PC-3 (cell line): Measurements from ENCODE around the gene EPB41L3. TPM values are rescaled to one million over a fixed set of nuclear protein-coding genes. Genes with fewer than 3 reads are reported as not detected.

ENCODE experiments used
- ATAC-seq: fragments of 200-7000 bp; cut with Tn5 transposase; 2 replicates; pipeline ENCODE4 v1.9.1; 2020; ENCODE audit warnings: mild to moderate bottlenecking, moderate library complexity
- BruUV-seq: library from RNA; stranded (reverse); fragments of 400-500 nt; replicated peaks from 2 replicates; lab custom pipeline; 2021; lab: Mats Ljungman, UMichigan
- CTCF ChIA-PET: fragments of 300-600 bp; sonication (Branson Sonifier 250); formaldehyde crosslinking; loops from one replicate; lab custom pipeline; 2022; ENCODE audit warnings: antibody characterized with exemption; lab: Charles Lee
- POLR2A ChIA-PET: fragments of 300-600 bp; sonication (Branson Sonifier 250); formaldehyde crosslinking; loops from one replicate; lab custom pipeline; 2022; ENCODE audit warnings: antibody characterized with exemption; ENCODE audit not compliant: unreplicated experiment; lab: Charles Lee
- DNase-seq: peaks from one replicate; pipeline ENCODE4 v3.0.0-alpha.2; 2015
- H2AFZ ChIP-seq: fragments of 300-600 bp; sonication (generic); 2 replicates; pipeline ENCODE4 v1.6.0; 2016; ENCODE audit warnings: antibody characterized with exemption, low read length
- H3F3A ChIP-seq: fragments of 300-600 bp; sonication (generic); one replicate; pipeline ENCODE4 v1.6.0; 2017; ENCODE audit warnings: antibody characterized with exemption, low read length, control low read depth, mild to moderate bottlenecking; ENCODE audit not compliant: unreplicated experiment
- H3K27ac ChIP-seq: fragments of 300-600 bp; sonication (generic); 2 replicates; pipeline ENCODE4 v1.5.1; 2016; ENCODE audit warnings: mild to moderate bottlenecking, low read length
- H3K27me3 ChIP-seq: fragments of 300-600 bp; sonication (generic); 2 replicates; pipeline ENCODE4 v1.6.1; 2016; ENCODE audit warnings: low read length, mixed read lengths
- H3K36me3 ChIP-seq: fragments of 300-600 bp; sonication (generic); 2 replicates; pipeline ENCODE4 v1.6.1; 2016; ENCODE audit warnings: low read depth, mixed run types, low read length, mixed read lengths
- H3K4me1 ChIP-seq: fragments of 300-600 bp; sonication (generic); 2 replicates; pipeline ENCODE4 v1.5.1; 2016; ENCODE audit warnings: low read length; ENCODE audit not compliant: insufficient read depth
- H3K4me2 ChIP-seq: fragments of 300-600 bp; sonication (generic); 2 replicates; pipeline ENCODE4 v1.6.0; 2016; ENCODE audit warnings: low read length
- H3K4me3 ChIP-seq: fragments of 300-600 bp; sonication (generic); 2 replicates; pipeline ENCODE4 v1.5.1; 2016; ENCODE audit warnings: mild to moderate bottlenecking, low read length, mixed read lengths
- H3K79me2 ChIP-seq: fragments of 300-600 bp; sonication (generic); 2 replicates; pipeline ENCODE4 v1.6.1; 2017; ENCODE audit warnings: low read length, mixed read lengths
- H3K9ac ChIP-seq: fragments of 300-600 bp; sonication (generic); 2 replicates; pipeline ENCODE4 v1.6.0; 2016; ENCODE audit warnings: mild to moderate bottlenecking, low read length
- H3K9me2 ChIP-seq: fragments of 300-600 bp; sonication (generic); replicated peaks from 2 replicates; pipeline ENCODE4 v1.6.1; 2016; ENCODE audit warnings: mixed run types, low read length, mixed read lengths
- H3K9me3 ChIP-seq: fragments of 300-600 bp; sonication (generic); 2 replicates; pipeline ENCODE4 v1.6.1; 2016; ENCODE audit warnings: low read length, mixed read lengths
- H4K20me1 ChIP-seq: fragments of 300-600 bp; sonication (generic); 2 replicates; pipeline ENCODE4 v1.6.1; 2016; ENCODE audit warnings: low read length, mixed read lengths
- CTCF ChIP-seq: fragments of 300-600 bp; sonication (generic); conservative IDR thresholded peaks from 2 replicates; pipeline ENCODE4 v1.5.1; 2017; ENCODE audit warnings: antibody characterized with exemption, low read depth, mild to moderate bottlenecking, low read length
- EZH2 ChIP-seq: fragments of 300-600 bp; sonication (generic); IDR thresholded peaks from one replicate; pipeline ENCODE4 v1.6.1; 2017; ENCODE audit warnings: antibody characterized with exemption, mild to moderate bottlenecking, low read length; ENCODE audit not compliant: unreplicated experiment
- EZH2phosphoT487 ChIP-seq: fragments of 300-600 bp; sonication (generic); IDR thresholded peaks from 2 replicates; pipeline ENCODE4 v1.6.1; 2018; ENCODE audit warnings: mild to moderate bottlenecking, antibody characterized with exemption, low read length, borderline replicate concordance
- intact Hi-C: fragments of 100-400 bp; cut with micrococcal nuclease; formaldehyde crosslinking; loops from 2 replicates; pipeline ENCODE4 v1.9.0; 2023
- total RNA-seq: library from RNA; depleted of rRNA; stranded (reverse); fragments of >200 nt; gene quantifications from 2 replicates; pipeline ENCODE4 v1.2.3, GENCODE V29; 2014

EPB41L3 gene
- total RNA-seq, 1 experiment from 2014 or later, result 39.5 TPM

- H3K36me3 ChIP-seq, result no peaks in the 10 kb centered on the region
- no peak overlapping the region for H3K4me2 ChIP-seq
- peak; percentile 82 for ATAC-seq
- H3K27ac ChIP-seq, result peak overlapping the region; percentile 74
- H4K20me1 ChIP-seq, result no peaks in the 10 kb centered on the region
- H3K9ac ChIP-seq, result peak overlapping the region; percentile 56
- intact Hi-C loops, result no loop called here
- no peaks in the 10 kb centered on the region for H3K27me3 ChIP-seq
- BruUV-seq, result no TSS peak
- no peaks in the 10 kb centered on the region for H3K4me1 ChIP-seq
- H3K9me2 ChIP-seq, result no peaks in the 10 kb centered on the region
- TF ChIP-seq EZH2, result no peak
- TF ChIP-seq EZH2phosphoT487, result no peak
- TF ChIP-seq CTCF, result no peak
- POLR2A ChIA-PET, result interaction anchor here (0.7 kb wide), 1 partner anchor 135 kb away, joined by 3 read pairs; no protein-coding TSS in a partner anchor
- no peaks in the 10 kb centered on the region for H3K79me2 ChIP-seq
- no peak overlapping the region for H3K4me3 ChIP-seq
- no peak overlapping the region for H2AFZ ChIP-seq
- H3F3A ChIP-seq, result no peaks in the 10 kb centered on the region
- CTCF ChIA-PET, result no interaction called here
- no peaks in the 10 kb centered on the region for H3K9me3 ChIP-seq
- DNase-seq, result peak; percentile 15
Measured at GRCh38 chr18:5431836-5432575, 111.8 kb downstream of the EPB41L3 start.

GRCh38 chr18:5430131-5430530 lies 113.7 kb downstream of the EPB41L3 start:
- ChIA-PET POLR2A (no interaction called here), CTCF (no interaction called here)
- Histone ChIP-seq H3K4me1 (no peaks in the 10 kb centered on the region), H3K9me2 (no peaks in the 10 kb centered on the region), H3K4me3 (no peak overlapping the region), H2AFZ (no peak overlapping the region), H3K27ac (no peak overlapping the region), H3K36me3 (no peaks in the 10 kb centered on the region), H3K9ac (no peak overlapping the region), H3K4me2 (no peak overlapping the region), H3F3A (no peaks in the 10 kb centered on the region), H3K27me3 (no peaks in the 10 kb centered on the region), H4K20me1 (no peaks in the 10 kb centered on the region), H3K79me2 (no peaks in the 10 kb centered on the region), H3K9me3 (no peaks in the 10 kb centered on the region)
- ATAC-seq (no peak), DNase-seq (no peak)
- TF ChIP-seq CTCF (no peak), EZH2 (no peak), EZH2phosphoT487 (no peak)
- no TSS peak for BruUV-seq
- intact Hi-C loops, result no loop called here

GRCh38 chr18:5429681-5430080 lies 114.1 kb downstream of the EPB41L3 start:
- no peaks in the 10 kb centered on the region for H3F3A ChIP-seq
- H3K9ac ChIP-seq, result no peak overlapping the region
- no peaks in the 10 kb centered on the region for H3K9me3 ChIP-seq
- ATAC-seq, result no peak
- H3K9me2 ChIP-seq, result no peaks in the 10 kb centered on the region
- H3K4me3 ChIP-seq, result no peak overlapping the region
- H3K4me1 ChIP-seq, result no peaks in the 10 kb centered on the region
- H3K27ac ChIP-seq, result no peak overlapping the region
- BruUV-seq, result no TSS peak
- no peak overlapping the region for H2AFZ ChIP-seq
- TF ChIP-seq CTCF, result no peak
- ChIA-PET CTCF (no interaction called here), POLR2A (no interaction called here)
- no peaks in the 10 kb centered on the region for H4K20me1 ChIP-seq
- no peaks in the 10 kb centered on the region for H3K79me2 ChIP-seq
- no peak for DNase-seq
- H3K27me3 ChIP-seq, result no peaks in the 10 kb centered on the region
- H3K4me2 ChIP-seq, result no peak overlapping the region
- intact Hi-C loops, result no loop called here
- no peaks in the 10 kb centered on the region for H3K36me3 ChIP-seq
